ENCODE results near the gene DPP7. TPM values are rescaled to one million over a fixed set of nuclear protein-coding genes. Genes with fewer than 3 reads are reported as not detected.

DPP7 gene
- total and polyA plus RNA-seq, 2 of the 4 experiments (the other 2 are of a cell fraction): 14.9 to 76.4 TPM

DNA sequence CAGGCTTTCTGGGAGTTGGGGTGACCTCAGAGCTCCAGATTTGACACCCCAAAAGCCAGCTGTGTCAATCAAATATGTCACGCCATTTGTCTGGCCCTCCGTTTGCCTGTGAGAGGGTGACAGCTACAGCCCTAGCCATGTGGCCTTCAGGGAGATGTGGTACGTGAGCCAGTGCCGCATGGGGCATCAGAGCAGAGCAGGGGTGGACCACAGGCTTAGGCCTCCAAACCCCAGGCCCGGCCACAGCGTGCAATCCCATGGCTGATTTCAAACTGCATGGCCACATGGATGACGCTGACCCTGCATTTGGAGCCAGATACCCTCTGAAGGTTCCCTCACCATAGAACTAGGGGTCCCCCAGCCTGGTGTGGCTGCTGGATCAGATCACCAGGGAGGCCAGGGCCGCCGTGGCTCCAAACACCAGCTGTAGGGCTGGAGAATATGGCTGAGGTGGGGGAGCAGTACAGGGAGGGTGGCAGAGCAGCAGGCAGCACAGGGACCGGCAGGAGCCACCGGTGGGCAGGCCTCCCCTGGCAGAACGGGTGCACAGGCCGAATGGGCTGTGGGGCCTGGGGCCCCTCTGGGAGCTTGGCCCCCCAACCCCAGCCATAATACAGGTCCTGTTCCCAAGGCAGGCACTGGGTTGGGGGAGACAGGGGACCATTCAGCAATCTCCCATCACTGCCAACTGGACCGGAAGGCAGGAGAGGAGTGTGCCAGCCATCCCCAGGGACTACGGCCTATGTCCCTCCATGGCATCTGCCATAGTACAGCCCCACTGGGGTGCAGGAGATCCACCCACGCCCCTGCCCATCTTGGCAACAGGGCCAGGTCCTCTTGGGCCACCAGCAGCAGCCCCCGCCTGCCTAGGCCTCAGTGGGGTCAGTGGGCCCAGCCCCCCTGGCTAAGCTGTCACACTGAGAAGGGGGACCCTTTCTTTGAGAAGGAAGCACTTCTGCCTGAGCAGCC is 45.7 kb downstream of the DPP7 start (continued):
- TF ChIP-seq, protein P1, sequence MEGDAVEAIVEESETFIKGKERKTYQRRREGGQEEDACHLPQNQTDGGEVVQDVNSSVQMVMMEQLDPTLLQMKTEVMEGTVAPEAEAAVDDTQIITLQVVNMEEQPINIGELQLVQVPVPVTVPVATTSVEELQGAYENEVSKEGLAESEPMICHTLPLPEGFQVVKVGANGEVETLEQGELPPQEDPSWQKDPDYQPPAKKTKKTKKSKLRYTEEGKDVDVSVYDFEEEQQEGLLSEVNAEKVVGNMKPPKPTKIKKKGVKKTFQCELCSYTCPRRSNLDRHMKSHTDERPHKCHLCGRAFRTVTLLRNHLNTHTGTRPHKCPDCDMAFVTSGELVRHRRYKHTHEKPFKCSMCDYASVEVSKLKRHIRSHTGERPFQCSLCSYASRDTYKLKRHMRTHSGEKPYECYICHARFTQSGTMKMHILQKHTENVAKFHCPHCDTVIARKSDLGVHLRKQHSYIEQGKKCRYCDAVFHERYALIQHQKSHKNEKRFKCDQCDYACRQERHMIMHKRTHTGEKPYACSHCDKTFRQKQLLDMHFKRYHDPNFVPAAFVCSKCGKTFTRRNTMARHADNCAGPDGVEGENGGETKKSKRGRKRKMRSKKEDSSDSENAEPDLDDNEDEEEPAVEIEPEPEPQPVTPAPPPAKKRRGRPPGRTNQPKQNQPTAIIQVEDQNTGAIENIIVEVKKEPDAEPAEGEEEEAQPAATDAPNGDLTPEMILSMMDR (conservative IDR thresholded peaks at IDR 0.05; ENCODE audit: low read depth, low read length): no peak

Data from IMR-90 (cell line).